H9 (cell line): ENCODE measurements around the gene LMTK2. TPM values are rescaled to one million over a fixed set of nuclear protein-coding genes. Genes with fewer than 3 reads are reported as not detected.

Experiments
- DNase-seq: peaks from one replicate; pipeline ENCODE4 v3.0.0-alpha.2; 2017
- H2AFZ ChIP-seq: one replicate; pipeline ENCODE4 v1.6.1; 2013; ENCODE audit warnings: mild to moderate bottlenecking, low read length, control low read depth, moderate library complexity
- H2AK5ac ChIP-seq: 2 replicates; pipeline ENCODE4 v1.6.1; 2013; ENCODE audit warnings: low read length, control low read depth, mixed read lengths; ENCODE audit not compliant: insufficient read length
- H2BK120ac ChIP-seq: one replicate; pipeline ENCODE4 v1.6.1; 2013; ENCODE audit warnings: low read depth, mild to moderate bottlenecking, low read length, control low read depth, inconsistent platforms; ENCODE audit not compliant: poor library complexity, severe bottlenecking
- H2BK12ac ChIP-seq: 2 replicates; pipeline ENCODE4 v1.6.1; 2013; ENCODE audit warnings: low read length, control low read depth, mixed read lengths, low read depth; ENCODE audit not compliant: insufficient read length
- H2BK15ac ChIP-seq: 2 replicates; pipeline ENCODE4 v1.6.1; 2013; ENCODE audit warnings: low read depth, low read length, control low read depth
- H2BK20ac ChIP-seq: one replicate; pipeline ENCODE4 v1.6.1; 2013; ENCODE audit warnings: low read depth, mild to moderate bottlenecking, low read length, control low read depth, inconsistent platforms; ENCODE audit not compliant: poor library complexity, severe bottlenecking
- H2BK5ac ChIP-seq: 2 replicates; pipeline ENCODE4 v1.6.1; 2013; ENCODE audit warnings: low read length, control low read depth, mixed read lengths; ENCODE audit not compliant: insufficient read length
- H3K14ac ChIP-seq: 2 replicates; pipeline ENCODE4 v1.6.1; 2013; ENCODE audit warnings: low read length, control low read depth; ENCODE audit not compliant: insufficient read depth
- H3K18ac ChIP-seq: 2 replicates; pipeline ENCODE4 v1.6.1; 2013; ENCODE audit warnings: low read depth, mild to moderate bottlenecking, mixed read lengths, low read length, control low read depth; ENCODE audit not compliant: insufficient read length
- H3K23ac ChIP-seq: 2 replicates; pipeline ENCODE4 v1.6.1; 2013; ENCODE audit warnings: low read length, control low read depth, mixed read lengths, low read depth; ENCODE audit not compliant: insufficient read length
- H3K23me2 ChIP-seq: 2 replicates; pipeline ENCODE4 v1.6.1; 2013; ENCODE audit warnings: low read depth, mild to moderate bottlenecking, mixed read lengths, low read length, control low read depth; ENCODE audit not compliant: insufficient read length, poor library complexity, severe bottlenecking
- H3K27ac ChIP-seq: 2 replicates; pipeline ENCODE4 v1.5.1; 2013; ENCODE audit warnings: low read length, control low read depth, mixed read lengths, low read depth; ENCODE audit not compliant: insufficient read length
- H3K27me3 ChIP-seq: 2 replicates; pipeline ENCODE4 v1.6.1; 2013; ENCODE audit warnings: low read length, control low read depth, inconsistent platforms; ENCODE audit not compliant: insufficient read depth
- H3K4ac ChIP-seq: 2 replicates; pipeline ENCODE4 v1.6.1; 2013; ENCODE audit warnings: low read depth, mild to moderate bottlenecking, control low read depth, inconsistent platforms, low read length, moderate library complexity
- H3K4me1 ChIP-seq: 2 replicates; pipeline ENCODE4 v1.6.1; 2013; ENCODE audit warnings: low read length, control low read depth, inconsistent platforms; ENCODE audit not compliant: insufficient read depth
- H3K4me2 ChIP-seq: 2 replicates; pipeline ENCODE4 v1.6.1; 2013; ENCODE audit warnings: low read length, control low read depth, mixed read lengths; ENCODE audit not compliant: insufficient read length, insufficient read depth
- H3K56ac ChIP-seq: 2 replicates; pipeline ENCODE4 v1.6.1; 2013; ENCODE audit warnings: low read depth, mild to moderate bottlenecking, mixed read lengths, low read length, control low read depth; ENCODE audit not compliant: insufficient read length
- H3K79me1 ChIP-seq: 2 replicates; pipeline ENCODE4 v1.6.1; 2013; ENCODE audit warnings: low read depth, mild to moderate bottlenecking, moderate library complexity, low read length, control low read depth, inconsistent platforms; ENCODE audit not compliant: insufficient read depth, poor library complexity, severe bottlenecking
- H3K79me2 ChIP-seq: 2 replicates; pipeline ENCODE4 v1.6.1; 2013; ENCODE audit warnings: low read length, control low read depth, inconsistent platforms; ENCODE audit not compliant: insufficient read depth
- H3K9ac ChIP-seq: 2 replicates; pipeline ENCODE4 v1.6.1; 2013; ENCODE audit warnings: low read length, control low read depth, mixed read lengths; ENCODE audit not compliant: insufficient read length; ENCODE audit errors: extremely low read depth
- H3K9me3 ChIP-seq: one replicate; pipeline ENCODE4 v1.6.1; 2013; ENCODE audit warnings: low read depth, low read length, inconsistent platforms; ENCODE audit not compliant: control insufficient read depth
- H3T11ph ChIP-seq: one replicate; pipeline ENCODE4 v1.6.1; 2013; ENCODE audit warnings: mild to moderate bottlenecking, low read length, control low read depth, inconsistent platforms
- H4K20me1 ChIP-seq: one replicate; pipeline ENCODE4 v1.6.1; 2013; ENCODE audit not compliant: control insufficient read depth, insufficient read length, insufficient read depth
- H4K5ac ChIP-seq: 2 replicates; pipeline ENCODE4 v1.6.1; 2013; ENCODE audit warnings: low read depth, mild to moderate bottlenecking, mixed read lengths, low read length, control low read depth; ENCODE audit not compliant: insufficient read length
- H4K8ac ChIP-seq: replicated peaks from 2 replicates; pipeline ENCODE4 v1.6.1; 2013; ENCODE audit warnings: low read length, control low read depth, mixed read lengths, low read depth; ENCODE audit not compliant: insufficient read length
- H4K91ac ChIP-seq: 2 replicates; pipeline ENCODE4 v1.6.1; 2013; ENCODE audit warnings: low read depth, mild to moderate bottlenecking, moderate library complexity, mixed read lengths, low read length, control low read depth; ENCODE audit not compliant: insufficient read length
- H3K27ac Mint-ChIP-seq, 3 experiments: 2 replicates in 2 of 3; 3 replicates in 1 of 3; pipeline ENCODE4 v1.8.0; 2020 to 2021; ENCODE audit warnings: mixed read lengths in 3 of 3, mild to moderate bottlenecking in 1 of 3, moderate library complexity in 1 of 3
- H3K27me3 Mint-ChIP-seq: 2 replicates; pipeline ENCODE4 v1.8.0; 2021; ENCODE audit warnings: low read depth, mild to moderate bottlenecking, moderate library complexity, mixed read lengths
- H3K36me3 Mint-ChIP-seq, 3 experiments: 2 replicates in 2 of 3; 3 replicates in 1 of 3; pipeline ENCODE4 v1.8.0; 2020 to 2021; ENCODE audit warnings: low read depth in 3 of 3, mixed read lengths in 3 of 3; ENCODE audit not compliant: insufficient read depth in 1 of 3
- H3K4me1 Mint-ChIP-seq, 2 experiments: 2 replicates each; pipeline ENCODE4 v1.8.0; 2020; ENCODE audit warnings: mixed read lengths in 2 of 2
- H3K4me3 Mint-ChIP-seq, 2 experiments: 2 replicates in 1 of 2; 3 replicates in 1 of 2; pipeline ENCODE4 v1.8.0; 2020 to 2021; ENCODE audit warnings: mild to moderate bottlenecking in 2 of 2, mixed read lengths in 2 of 2, moderate library complexity in 1 of 2
- H3K9me3 Mint-ChIP-seq, 2 experiments: 2 replicates in 1 of 2; 3 replicates in 1 of 2; pipeline ENCODE4 v1.8.0; 2020; ENCODE audit warnings: mild to moderate bottlenecking in 2 of 2, mixed read lengths in 2 of 2, moderate library complexity in 1 of 2
- WGBS: extraction: QIAGEN DNeasy Blood & Tissue Kit; methylation state at CpG from one replicate; pipeline ENCODE4 v1.1.7; 2013; ENCODE audit warnings: missing lambda C conversion rate, low lambda C conversion rate, mixed read lengths; ENCODE audit not compliant: insufficient read length; ENCODE audit errors: extremely low coverage; 5-methylcytosine and 5-hydroxymethylcytosine counted together
- total RNA-seq: library from RNA; stranded (reverse); gene quantifications from 2 replicates; pipeline ENCODE4 v1.2.1, GENCODE V29; 2021
- TF ChIP-seq, protein P1 (sequence below): fragments of 200-600 bp; sonication (generic); conservative IDR thresholded peaks from 3 replicates; pipeline ENCODE4 v1.8.0; 2021; ENCODE audit warnings: antibody characterized with exemption, mild to moderate bottlenecking

Gene LMTK2
- total RNA-seq, 1 experiment from 2014 or later, result 24.9 TPM

DNA sequence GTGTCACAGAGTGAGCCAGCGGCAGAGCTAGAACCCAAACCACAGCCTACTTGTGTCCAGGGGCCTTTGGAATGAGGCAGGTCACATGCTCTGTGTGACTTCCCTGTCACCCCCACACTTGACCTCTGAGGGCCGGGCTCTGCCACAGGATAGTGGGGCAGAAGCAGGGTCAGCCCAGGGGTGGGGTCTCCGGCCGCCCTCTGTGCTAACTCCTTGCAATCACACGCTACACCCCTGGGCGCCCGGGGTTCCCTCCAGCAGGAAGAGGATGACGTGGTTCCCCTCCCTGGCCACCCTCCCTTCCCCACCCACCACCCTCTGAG is 125.6 kb downstream of the LMTK2 start:
- Mint-ChIP-seq H3K4me3 (no peak overlapping the region), H3K36me3 (peaks cover 0 to 3% (median 0%) of the 10 kb centered on the region in 3 experiments; a peak in 2 of 7 replicates), H3K27me3 (no peaks in the 10 kb centered on the region), H3K4me1 (peaks cover 0 to 3% of the 10 kb centered on the region in 2 experiments; a peak in 1 of 4 replicates), H3K9me3 (no peaks in the 10 kb centered on the region; a peak in 1 of 5 replicates), H3K27ac (0 out of 7 replicates have a peak overlapping the region, but pooled peaks of 1 of the 3 experiments have one; percentile 23)
- H3K79me1 ChIP-seq, result no peaks in the 10 kb centered on the region
- H2BK5ac ChIP-seq, result no peak overlapping the region
- no peak overlapping the region for H4K91ac ChIP-seq
- H3K79me2 ChIP-seq, result no peaks in the 10 kb centered on the region
- H3K4ac ChIP-seq, result no peak overlapping the region
- H2AFZ ChIP-seq, result no peak overlapping the region
- H2BK15ac ChIP-seq, result no peak overlapping the region
- no peak overlapping the region for H3K18ac ChIP-seq
- no peak overlapping the region for H2BK120ac ChIP-seq
- H3K23ac ChIP-seq, result no peak overlapping the region
- TF ChIP-seq, protein P1, sequence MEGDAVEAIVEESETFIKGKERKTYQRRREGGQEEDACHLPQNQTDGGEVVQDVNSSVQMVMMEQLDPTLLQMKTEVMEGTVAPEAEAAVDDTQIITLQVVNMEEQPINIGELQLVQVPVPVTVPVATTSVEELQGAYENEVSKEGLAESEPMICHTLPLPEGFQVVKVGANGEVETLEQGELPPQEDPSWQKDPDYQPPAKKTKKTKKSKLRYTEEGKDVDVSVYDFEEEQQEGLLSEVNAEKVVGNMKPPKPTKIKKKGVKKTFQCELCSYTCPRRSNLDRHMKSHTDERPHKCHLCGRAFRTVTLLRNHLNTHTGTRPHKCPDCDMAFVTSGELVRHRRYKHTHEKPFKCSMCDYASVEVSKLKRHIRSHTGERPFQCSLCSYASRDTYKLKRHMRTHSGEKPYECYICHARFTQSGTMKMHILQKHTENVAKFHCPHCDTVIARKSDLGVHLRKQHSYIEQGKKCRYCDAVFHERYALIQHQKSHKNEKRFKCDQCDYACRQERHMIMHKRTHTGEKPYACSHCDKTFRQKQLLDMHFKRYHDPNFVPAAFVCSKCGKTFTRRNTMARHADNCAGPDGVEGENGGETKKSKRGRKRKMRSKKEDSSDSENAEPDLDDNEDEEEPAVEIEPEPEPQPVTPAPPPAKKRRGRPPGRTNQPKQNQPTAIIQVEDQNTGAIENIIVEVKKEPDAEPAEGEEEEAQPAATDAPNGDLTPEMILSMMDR, result no peak
- no peak overlapping the region for H3K4me2 ChIP-seq
- no peak overlapping the region for H3T11ph ChIP-seq
- H3K27me3 ChIP-seq, result no peaks in the 10 kb centered on the region
- WGBS, result no CpG with 5 or more reads among the region's 8 CpGs
- no peak overlapping the region for H3K14ac ChIP-seq
- DNase-seq, result no peak
- no peaks in the 10 kb centered on the region for H3K9me3 ChIP-seq
- H2BK12ac ChIP-seq, result no peak overlapping the region
- no peak overlapping the region for H3K9ac ChIP-seq
- no peak overlapping the region for H2AK5ac ChIP-seq
- H3K23me2 ChIP-seq, result peaks cover 2% of the 10 kb centered on the region
- no peaks in the 10 kb centered on the region for H3K4me1 ChIP-seq
- no peak overlapping the region for H4K8ac ChIP-seq
- H4K5ac ChIP-seq, result no peak overlapping the region
- H3K27ac ChIP-seq, result no peak overlapping the region
- H3K56ac ChIP-seq, result no peak overlapping the region
- no peak overlapping the region for H2BK20ac ChIP-seq
- H4K20me1 ChIP-seq, result no peaks in the 10 kb centered on the region
